Loucy (cell line): ENCODE measurements around the gene SEC63.
"Not testable (repeated sequence)": the region's sequence is repeated elsewhere in the genome, so short reads cannot be mapped to it uniquely, and the experiment has no call there.

Experiments
- H2AFZ ChIP-seq: fragments of 200-600 bp; sonication (generic); 2 replicates; pipeline ENCODE4 v1.6.0; 2016; ENCODE audit warnings: antibody characterized with exemption, mild to moderate bottlenecking, low read length, moderate library complexity
- H3F3A ChIP-seq: fragments of 200-600 bp; 2 replicates; pipeline ENCODE4 v1.6.0; 2016; ENCODE audit warnings: antibody characterized with exemption, low read depth, mild to moderate bottlenecking
- H3K27me3 ChIP-seq: fragments of 200-600 bp; sonication (generic); 2 replicates; pipeline ENCODE4 v1.6.1; 2014; ENCODE audit warnings: low read length, mild to moderate bottlenecking; ENCODE audit not compliant: insufficient read depth, poor library complexity, severe bottlenecking
- H3K36me3 ChIP-seq: fragments of 200-600 bp; sonication (generic); 2 replicates; pipeline ENCODE4 v1.6.1; 2016; ENCODE audit warnings: low read length; ENCODE audit not compliant: insufficient read depth
- H3K4me1 ChIP-seq: fragments of 200-600 bp; sonication (generic); 2 replicates; pipeline ENCODE4 v1.5.1; 2014; ENCODE audit warnings: low read length, mild to moderate bottlenecking; ENCODE audit not compliant: insufficient read depth, poor library complexity, severe bottlenecking
- H3K4me2 ChIP-seq: fragments of 200-600 bp; sonication (generic); 2 replicates; pipeline ENCODE4 v1.6.0; 2014; ENCODE audit warnings: antibody characterized with exemption, low read length, low read depth, mild to moderate bottlenecking; ENCODE audit not compliant: poor library complexity, severe bottlenecking
- H3K4me3 ChIP-seq: fragments of 200-600 bp; sonication (generic); 2 replicates; pipeline ENCODE4 v1.5.1; 2014; ENCODE audit warnings: low read length, mild to moderate bottlenecking, mixed read lengths; ENCODE audit not compliant: poor library complexity, severe bottlenecking
- H3K79me2 ChIP-seq: fragments of 200-600 bp; sonication (generic); 2 replicates; pipeline ENCODE4 v1.6.1; 2014; ENCODE audit warnings: low read length; ENCODE audit not compliant: insufficient read depth
- H3K9ac ChIP-seq: fragments of 200-600 bp; sonication (generic); 2 replicates; pipeline ENCODE4 v1.6.0; 2014; ENCODE audit warnings: mild to moderate bottlenecking, low read depth, low read length, moderate library complexity; ENCODE audit not compliant: poor library complexity, severe bottlenecking
- H3K9me2 ChIP-seq: fragments of 200-600 bp; sonication (generic); replicated peaks from 2 replicates; pipeline ENCODE4 v1.6.1; 2016; ENCODE audit warnings: low read depth, low read length, mixed read lengths
- H3K9me3 ChIP-seq: fragments of 200-600 bp; sonication (generic); 2 replicates; pipeline ENCODE4 v1.6.1; 2014; ENCODE audit warnings: mild to moderate bottlenecking, antibody characterized with exemption, low read length, low read depth; ENCODE audit not compliant: insufficient read depth
- H4K20me1 ChIP-seq: fragments of 200-600 bp; sonication (generic); 2 replicates; pipeline ENCODE4 v1.6.0; 2014; ENCODE audit warnings: antibody characterized with exemption, low read length, mild to moderate bottlenecking; ENCODE audit not compliant: insufficient read depth, poor library complexity, severe bottlenecking
- CTCF ChIP-seq: fragments of 200-600 bp; sonication (generic); conservative IDR thresholded peaks from 2 replicates; pipeline ENCODE4 v1.5.1; 2014; ENCODE audit warnings: mild to moderate bottlenecking, antibody characterized with exemption, low read length
- EZH2phosphoT487 ChIP-seq: fragments of 200-600 bp; IDR thresholded peaks from 2 replicates; pipeline ENCODE4 v1.6.1; 2018; ENCODE audit warnings: antibody characterized with exemption, mild to moderate bottlenecking, moderate library complexity, borderline replicate concordance

SEC63 gene

GRCh38 chr6:107917451-107918375 is 40.3 kb downstream of the SEC63 start:
- peaks cover 10% of the 10 kb centered on the region for H4K20me1 ChIP-seq
- no peak overlapping the region for H3K9ac ChIP-seq
- H3K27me3 ChIP-seq: no peaks in the 10 kb centered on the region
- H3K4me3 ChIP-seq: no peak overlapping the region
- H3K9me3 ChIP-seq: no peaks in the 10 kb centered on the region; the same call in 1 of the 2 replicates
- peaks cover 7% of the 10 kb centered on the region; the same call in 1 of the 2 replicates for H3K79me2 ChIP-seq
- no peaks in the 10 kb centered on the region for H3K9me2 ChIP-seq
- TF ChIP-seq EZH2phosphoT487 (no peak), CTCF (no peak)
- peaks cover 86% of the 10 kb centered on the region for H3K36me3 ChIP-seq
- no peak overlapping the region for H3K4me2 ChIP-seq
- no peak overlapping the region for H2AFZ ChIP-seq
- H3F3A ChIP-seq: no peaks in the 10 kb centered on the region
- H3K4me1 ChIP-seq: no peaks in the 10 kb centered on the region

- H3K9ac ChIP-seq, H3K27me3 ChIP-seq, H3K4me3 ChIP-seq, H4K20me1 ChIP-seq, H3F3A ChIP-seq, H2AFZ ChIP-seq, H3K79me2 ChIP-seq, H3K9me2 ChIP-seq, H3K4me1 ChIP-seq, H3K9me3 ChIP-seq, H3K4me2 ChIP-seq: not testable (repeated sequence)
- H3K36me3 ChIP-seq: peaks cover 91% of the 10 kb centered on the region
These were observed 41.0 kb downstream of the SEC63 start for GRCh38 chr6:107916961-107917360.

- Histone ChIP-seq H3K79me2 (peaks cover 5% of the 10 kb centered on the region; the same call in 1 of the 2 replicates), H3K4me1 (no peaks in the 10 kb centered on the region), H3K36me3 (peaks cover 90% of the 10 kb centered on the region)
These were observed 46.3 kb downstream of the SEC63 start for GRCh38 chr6:107911692-107912091.

More at GRCh38 chr6:107911692-107912091, 46.3 kb downstream of the SEC63 start:
- Histone ChIP-seq H3K9me2 (no peaks in the 10 kb centered on the region), H4K20me1 (peaks cover 5% of the 10 kb centered on the region), H3F3A (no peaks in the 10 kb centered on the region), H3K27me3 (no peaks in the 10 kb centered on the region), H3K4me2 (no peak overlapping the region), H2AFZ (no peak overlapping the region), H3K4me3 (no peak overlapping the region), H3K9ac (no peak overlapping the region), H3K9me3 (no peaks in the 10 kb centered on the region)
- TF ChIP-seq CTCF (no peak), EZH2phosphoT487 (no peak)
